HCT116 (cell line): ENCODE measurements around the gene SEC16A. TPM values are rescaled to one million over a fixed set of nuclear protein-coding genes. Genes with fewer than 3 reads are reported as not detected.

Source experiments
- ATAC-seq: fragments of 200-7000 bp; cut with Tn5 transposase; 2 replicates; pipeline ENCODE4 v1.9.1; 2020; ENCODE audit warnings: mild to moderate bottlenecking, moderate library complexity
- BruUV-seq: library from RNA; stranded (reverse); fragments of 400-500 nt; replicated peaks from 2 replicates; lab custom pipeline; 2021; lab: Mats Ljungman, UMichigan
- CTCF ChIA-PET: fragments of 300-600 bp; sonication (Branson Sonifier 250); formaldehyde crosslinking; loops from one replicate; lab custom pipeline; 2021; ENCODE audit warnings: antibody characterized with exemption; lab: Charles Lee
- POLR2A ChIA-PET: fragments of 300-600, 350-600 bp; sonication (Branson Sonifier 250); formaldehyde crosslinking; loops from one replicate; lab custom pipeline; 2021; ENCODE audit warnings: antibody characterized with exemption; lab: Charles Lee
- RAD21 ChIA-PET, 2 experiments: fragments of 300-600 bp; sonication (Branson Sonifier 250); formaldehyde crosslinking; loops; one replicate each; lab custom pipeline; 2023; ENCODE audit warnings: low total read pairs in 2 of 2; ENCODE audit not compliant: uncharacterized antibody in 2 of 2, unreplicated experiment in 2 of 2, low non-redundant PET in 1 of 2; lab: Charles Lee
- DNase-seq: peaks from one replicate; pipeline ENCODE4 v3.0.0-alpha.2; 2010; ENCODE audit warnings: low read depth, low spot score
- H2AFZ ChIP-seq: fragments of 200-600 bp; shearing (Covaris generic), sonication (generic); 2 replicates; pipeline ENCODE4 v1.6.1; 2017; ENCODE audit warnings: low read depth, mixed run types, mixed read lengths, antibody characterized with exemption, low read length; ENCODE audit not compliant: poor library complexity, severe bottlenecking
- H3K27ac ChIP-seq: 2 replicates; pipeline ENCODE4 v1.5.1; 2012; ENCODE audit warnings: low read depth, low read length
- H3K27me3 ChIP-seq: fragments of 200-600 bp; sonication (generic); 2 replicates; pipeline ENCODE4 v1.6.1; 2016; ENCODE audit warnings: mixed run types, low read length, mixed read lengths; ENCODE audit not compliant: insufficient read depth
- H3K36me3 ChIP-seq, 2 experiments: fragments of 200-500 bp in 1 of 2; fragments of 200-600 bp in 1 of 2; sonication (Bioruptor generic) in 1 of 2; sonication (generic) in 1 of 2; 2 replicates each; pipeline versions ENCODE4 v1.5.1 to v1.6.1; 2014 to 2016; ENCODE audit warnings: low read length in 2 of 2, inconsistent platforms in 1 of 2, mixed read lengths in 1 of 2, mixed run types in 1 of 2; ENCODE audit not compliant: insufficient read depth in 2 of 2, control insufficient read depth in 1 of 2
- H3K4me1 ChIP-seq, 2 experiments: fragments of 200-600 bp in 1 of 2; sonication (generic) in 1 of 2; 2 replicates each; pipeline versions ENCODE4 v1.5.1 to v1.6.1; 2012 to 2017; ENCODE audit warnings: low read length in 2 of 2, inconsistent platforms in 1 of 2, mild to moderate bottlenecking in 1 of 2, mixed read lengths in 1 of 2, mixed run types in 1 of 2, moderate library complexity in 1 of 2; ENCODE audit not compliant: insufficient read depth in 2 of 2, control insufficient read depth in 1 of 2
- H3K4me2 ChIP-seq: fragments of 200-600 bp; sonication (generic); 2 replicates; pipeline ENCODE4 v1.6.1; 2017; ENCODE audit warnings: mixed run types, low read length, mixed read lengths
- H3K4me3 ChIP-seq, 2 experiments: fragments of 200-600 bp in 1 of 2; sonication (generic) in 1 of 2; replicated peaks in 1 of 2; 2 replicates each; pipeline ENCODE4 v1.5.1; 2011 to 2016; ENCODE audit warnings: low read length in 2 of 2, control low read depth in 1 of 2, low read depth in 1 of 2, mild to moderate bottlenecking in 1 of 2, mixed read lengths in 1 of 2, mixed run types in 1 of 2
- H3K79me2 ChIP-seq: fragments of 200-600 bp; sonication (generic); 2 replicates; pipeline ENCODE4 v1.6.1; 2017; ENCODE audit warnings: mild to moderate bottlenecking, mixed run types, low read length, moderate library complexity, mixed read lengths; ENCODE audit not compliant: insufficient read depth
- H3K9ac ChIP-seq: fragments of 200-600 bp; sonication (generic); 2 replicates; pipeline ENCODE4 v1.6.1; 2016; ENCODE audit warnings: low read length, mixed read lengths
- H3K9me2 ChIP-seq: fragments of 200-600 bp; sonication (generic), shearing (Covaris generic); 2 replicates; pipeline ENCODE4 v1.6.1; 2017; ENCODE audit warnings: mixed run types, mild to moderate bottlenecking, moderate library complexity; ENCODE audit not compliant: insufficient read depth
- H3K9me3 ChIP-seq, 2 experiments: fragments of 200-500 bp in 1 of 2; fragments of 200-600 bp in 1 of 2; sonication (Bioruptor generic) in 1 of 2; sonication (generic) in 1 of 2; 2 replicates each; pipeline ENCODE4 v1.6.1; 2014 to 2017; ENCODE audit warnings: low read length in 2 of 2, mixed read lengths in 2 of 2, inconsistent platforms in 1 of 2, low read depth in 1 of 2, mild to moderate bottlenecking in 1 of 2, mixed run types in 1 of 2, moderate library complexity in 1 of 2; ENCODE audit not compliant: control insufficient read depth in 1 of 2, insufficient read depth in 1 of 2
- H4K20me1 ChIP-seq: fragments of 200-600 bp; sonication (generic), shearing (Covaris generic); 2 replicates; pipeline ENCODE4 v1.6.1; 2017; ENCODE audit warnings: mixed run types, mild to moderate bottlenecking, moderate library complexity; ENCODE audit not compliant: insufficient read depth
- CBX3 ChIP-seq: IDR thresholded peaks from 2 replicates; pipeline ENCODE4 v1.6.1; 2012; ENCODE audit warnings: low read depth
- CEBPB ChIP-seq: IDR thresholded peaks from 2 replicates; pipeline ENCODE4 v1.6.1; 2012; ENCODE audit warnings: low read depth
- CTCF ChIP-seq, 3 experiments: fragments of 200-600 bp in 1 of 3; sonication (generic) in 1 of 3; IDR thresholded peaks in 2 of 3; conservative IDR thresholded peaks in 1 of 3; 2 replicates each; pipeline ENCODE4 v1.5.1; 2012 to 2017; ENCODE audit warnings: low read depth in 2 of 3, low read length in 2 of 3, antibody characterized with exemption in 1 of 3, borderline replicate concordance in 1 of 3, control low read depth in 1 of 3, mild to moderate bottlenecking in 1 of 3, mixed read lengths in 1 of 3, mixed run types in 1 of 3, moderate library complexity in 1 of 3; ENCODE audit not compliant: insufficient read depth in 1 of 3
- EGR1 ChIP-seq: IDR thresholded peaks from 2 replicates; pipeline ENCODE4 v1.6.1; 2012; ENCODE audit warnings: low read depth
- ELF1 ChIP-seq: IDR thresholded peaks from 2 replicates; pipeline ENCODE4 v1.6.1; 2012; ENCODE audit warnings: low read depth, borderline replicate concordance
- EZH2phosphoT487 ChIP-seq: fragments of 200-600 bp; IDR thresholded peaks from 2 replicates; pipeline ENCODE4 v1.6.1; 2018; ENCODE audit warnings: antibody characterized with exemption, borderline replicate concordance
- FOSL1 ChIP-seq: IDR thresholded peaks from 2 replicates; pipeline ENCODE4 v1.6.1; 2012; ENCODE audit warnings: low read depth
- MAX ChIP-seq: IDR thresholded peaks from 2 replicates; pipeline ENCODE4 v1.6.1; 2012
- POLR2A ChIP-seq: IDR thresholded peaks from 2 replicates; pipeline ENCODE4 v1.7.0; 2011; ENCODE audit warnings: borderline replicate concordance; ENCODE audit not compliant: insufficient read depth, insufficient read length; ENCODE audit errors: extremely low read depth
- TCF7L2 ChIP-seq: IDR thresholded peaks from 2 replicates; pipeline ENCODE4 v1.7.0; 2011; ENCODE audit warnings: borderline replicate concordance, inconsistent platforms; ENCODE audit not compliant: insufficient read depth, insufficient read length; ENCODE audit errors: extremely low read depth
- ZFX ChIP-seq: fragments of 450-650 bp; IDR thresholded peaks from 2 replicates; pipeline ENCODE4 v1.6.1; 2017
- ZNF274 ChIP-seq: fragments of 200-500 bp; sonication (Bioruptor generic); IDR thresholded peaks from 2 replicates; pipeline ENCODE4 v1.6.1; 2014; ENCODE audit warnings: mild to moderate bottlenecking, low read depth, low read length, inconsistent platforms
- intact Hi-C: fragments of 100-400 bp; cut with micrococcal nuclease; formaldehyde crosslinking; loops from 2 replicates; pipeline ENCODE4 v1.10.0; 2022
- total RNA-seq: library from RNA; stranded (reverse); gene quantifications from one replicate; pipeline ENCODE4 v1.2.1, GENCODE V29; 2021; ENCODE audit not compliant: unreplicated experiment
- TF ChIP-seq, protein P1 (sequence below): IDR thresholded peaks from 2 replicates; pipeline ENCODE4 v1.6.1; 2011; ENCODE audit warnings: mild to moderate bottlenecking, low read length, moderate library complexity; ENCODE audit not compliant: insufficient replicate concordance; ENCODE audit errors: extremely low read depth

SEC16A gene
- total RNA-seq, 1 experiment from 2014 or later, result 49.8 TPM

DNA sequence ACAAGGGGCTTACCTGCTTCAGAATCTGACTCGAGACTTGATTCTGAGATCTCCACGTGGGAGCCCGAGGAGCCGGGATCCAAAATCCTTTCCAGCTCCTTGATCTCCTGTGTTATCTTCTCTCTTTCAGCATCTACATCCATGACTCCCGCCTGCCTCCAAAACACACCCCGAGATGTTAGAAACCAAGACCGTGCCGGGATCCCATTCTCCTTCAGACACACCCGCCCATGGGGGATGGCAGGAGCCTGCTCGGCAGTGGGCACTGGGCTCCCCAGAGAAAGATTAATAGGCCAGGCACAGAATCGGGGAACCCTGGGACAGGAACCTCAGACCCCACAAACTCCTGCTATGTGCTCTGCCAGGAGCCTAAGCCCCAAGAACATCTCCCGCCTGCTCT, 84.6 kb downstream of the SEC16A start:
- no peak for ATAC-seq
- no peak for TF ChIP-seq POLR2A
- no peak for TF ChIP-seq EGR1
- TF ChIP-seq FOSL1, result no peak
- TF ChIP-seq CBX3, result no peak
- TF ChIP-seq ZFX, result no peak
- TF ChIP-seq CTCF (IDR thresholded peaks at IDR 0.05 in 2 of 3, conservative IDR thresholded peaks at IDR 0.05 in 1 of 3; ENCODE audit: borderline replicate concordance in 1 of 3, insufficient read depth in 1 of 3, low read depth in 2 of 3, low read length in 2 of 3), result no peak
- no peak for TF ChIP-seq ZNF274
- TF ChIP-seq TCF7L2, result no peak
- TF ChIP-seq EZH2phosphoT487, result no peak
- TF ChIP-seq ELF1, result no peak
- no peak for TF ChIP-seq MAX
- TF ChIP-seq, protein P1, sequence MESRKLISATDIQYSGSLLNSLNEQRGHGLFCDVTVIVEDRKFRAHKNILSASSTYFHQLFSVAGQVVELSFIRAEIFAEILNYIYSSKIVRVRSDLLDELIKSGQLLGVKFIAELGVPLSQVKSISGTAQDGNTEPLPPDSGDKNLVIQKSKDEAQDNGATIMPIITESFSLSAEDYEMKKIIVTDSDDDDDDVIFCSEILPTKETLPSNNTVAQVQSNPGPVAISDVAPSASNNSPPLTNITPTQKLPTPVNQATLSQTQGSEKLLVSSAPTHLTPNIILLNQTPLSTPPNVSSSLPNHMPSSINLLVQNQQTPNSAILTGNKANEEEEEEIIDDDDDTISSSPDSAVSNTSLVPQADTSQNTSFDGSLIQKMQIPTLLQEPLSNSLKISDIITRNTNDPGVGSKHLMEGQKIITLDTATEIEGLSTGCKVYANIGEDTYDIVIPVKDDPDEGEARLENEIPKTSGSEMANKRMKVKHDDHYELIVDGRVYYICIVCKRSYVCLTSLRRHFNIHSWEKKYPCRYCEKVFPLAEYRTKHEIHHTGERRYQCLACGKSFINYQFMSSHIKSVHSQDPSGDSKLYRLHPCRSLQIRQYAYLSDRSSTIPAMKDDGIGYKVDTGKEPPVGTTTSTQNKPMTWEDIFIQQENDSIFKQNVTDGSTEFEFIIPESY, result no peak
- TF ChIP-seq CEBPB, result no peak
- DNase-seq, result no peak
- CTCF ChIA-PET, result no interaction called here
- H3K36me3 ChIP-seq, result peaks cover 37 to 48% of the 10 kb centered on the region in 2 experiments; a peak in 3 of 4 replicates
- intact Hi-C loops, result no loop called here
- H3K27me3 ChIP-seq, result no peaks in the 10 kb centered on the region
- no peaks in the 10 kb centered on the region for H4K20me1 ChIP-seq
- peak overlapping the region; percentile 89 for H3K4me2 ChIP-seq
- H3K4me3 ChIP-seq, result peak overlapping the region; percentile 82 to 93
- H3K9me3 ChIP-seq, result no peaks in the 10 kb centered on the region
- RAD21 ChIA-PET, result no interaction called here
- peak overlapping the region; percentile 84; the same call in 1 of the 2 replicates for H3K9ac ChIP-seq
- peaks cover 57% of the 10 kb centered on the region for H3K79me2 ChIP-seq
- H3K9me2 ChIP-seq, result no peaks in the 10 kb centered on the region
- no peak overlapping the region for H2AFZ ChIP-seq
- H3K4me1 ChIP-seq, result peaks cover 7 to 16% of the 10 kb centered on the region in 2 experiments
- peak overlapping the region; percentile 92; the same call in 1 of the 2 replicates for H3K27ac ChIP-seq
- POLR2A ChIA-PET, result no interaction called here
- BruUV-seq, result no TSS peak
